ENCODE data around the gene WEE1.
"Not testable (repeated sequence)": the region's sequence is repeated elsewhere in the genome, so short reads cannot be mapped to it uniquely, and the experiment has no call there.

WEE1 gene

GRCh38 chr11:9622353-9622752, 48.9 kb downstream of the WEE1 start:
- not testable (repeated sequence) for DNase-seq (ENCODE audit: low read depth)

GRCh38 chr11:9623053-9623452, 49.6 kb downstream of the WEE1 start:
- DNase-seq (ENCODE audit: low read depth) = not testable (repeated sequence)

GRCh38 chr11:9624448-9624847, 51.0 kb downstream of the WEE1 start:
- DNase-seq (ENCODE audit: low read depth) = no peak

GRCh38 chr11:9625162-9625561, 51.7 kb downstream of the WEE1 start:
- DNase-seq (ENCODE audit: low read depth) = no peak

GRCh38 chr11:9625728-9626127, 52.3 kb downstream of the WEE1 start:
- DNase-seq (ENCODE audit: low read depth) = no peak

GRCh38 chr11:9626496-9627394, 53.3 kb downstream of the WEE1 start:
- DNase-seq (ENCODE audit: low read depth) = no peak

GRCh38 chr11:9629064-9629463, 55.6 kb downstream of the WEE1 start:
- no peak for DNase-seq (ENCODE audit: low read depth)

- DNase-seq (ENCODE audit: low read depth) = no peak
These were observed 60.2 kb downstream of the WEE1 start for GRCh38 chr11:9633679-9634078.

GRCh38 chr11:9636691-9637090, 63.2 kb downstream of the WEE1 start:
- DNase-seq (ENCODE audit: low read depth) = no peak

- no peak for DNase-seq (ENCODE audit: low read depth)
These were observed 65.6 kb downstream of the WEE1 start for GRCh38 chr11:9639099-9639498.

Measured in T follicular helper cell (primary cell).